Measurements from ENCODE around the gene SCCPDH. TPM values are rescaled to one million over a fixed set of nuclear protein-coding genes. Genes with fewer than 3 reads are reported as not detected.

Gene SCCPDH
- total and polyA plus RNA-seq, 4 donors = 52.1 to 84.3 (median 78.5) TPM

- H3K9me3 ChIP-seq (ENCODE audit: control insufficient read depth in 4 of 4, low read length in 3 of 4) = no peaks in the 10 kb centered on the region
- H3K9ac ChIP-seq (ENCODE audit: low read depth in 1 of 2, low read length in 2 of 2) = no peak overlapping the region
- H3K27ac ChIP-seq (ENCODE audit: low read depth in 1 of 2, low read length in 2 of 2) = no peak overlapping the region
- DNase-seq (ENCODE audit: low spot score) = no peak
- H3K4me1 ChIP-seq (ENCODE audit: control insufficient read depth in 4 of 4, insufficient read depth in 4 of 4, low read length in 3 of 4) = no peaks in the 10 kb centered on the region
- no peaks in the 10 kb centered on the region for H3K27me3 ChIP-seq (ENCODE audit: control insufficient read depth in 4 of 4, insufficient read depth in 4 of 4, low read length in 3 of 4)
- H3K4me3 ChIP-seq (ENCODE audit: low read depth in 1 of 3, low read length in 3 of 3) = no peak overlapping the region
- no peaks in the 10 kb centered on the region for H3K36me3 ChIP-seq (ENCODE audit: control insufficient read depth in 4 of 4, insufficient read depth in 3 of 4, low read depth in 1 of 4, low read length in 3 of 4)
- 78% methylated on average over 15 of the region's 15 CpGs for WGBS
- TF ChIP-seq SP1 (IDR thresholded peaks at IDR 0.05) (no peak), YY1 (IDR thresholded peaks at IDR 0.05) (no peak), FOXA2 (IDR thresholded peaks at IDR 0.05) (no peak), MAX (IDR thresholded peaks at IDR 0.05) (no peak), GABPA (IDR thresholded peaks at IDR 0.05 in 1 of 2, conservative IDR thresholded peaks at IDR 0.05 in 1 of 2) (no peak), JUND (IDR thresholded peaks at IDR 0.05) (no peak), ATF3 (IDR thresholded peaks at IDR 0.05) (no peak), ZBTB33 (IDR thresholded peaks at IDR 0.05) (no peak), HNF4A (conservative IDR thresholded peaks at IDR 0.05) (no peak), RAD21 (IDR thresholded peaks at IDR 0.05) (no peak), REST (IDR thresholded peaks at IDR 0.05) (no peak), RXRA (IDR thresholded peaks at IDR 0.05) (no peak), EGR1 (IDR thresholded peaks at IDR 0.05; ENCODE audit: low read depth in 2 of 2) (no peak), TAF1 (conservative IDR thresholded peaks at IDR 0.05) (no peak), FOXA1 (IDR thresholded peaks at IDR 0.05) (no peak), HNF4G (IDR thresholded peaks at IDR 0.05) (no peak), CTCF (IDR thresholded peaks at IDR 0.05; ENCODE audit: low read depth, low read length, missing input control) (no peak), NR2F2 (IDR thresholded peaks at IDR 0.05) (no peak)
Measured at GRCh38 chr1:246681900-246682895, 42.0 kb upstream of the SCCPDH start.

Measured in liver (tissue), 9 donors.